ENCODE results near the gene VWA5B2.
"Not testable (repeated sequence)": the region's sequence is repeated elsewhere in the genome, so short reads cannot be mapped to it uniquely, and the experiment has no call there.

The VWA5B2 gene

DNA sequence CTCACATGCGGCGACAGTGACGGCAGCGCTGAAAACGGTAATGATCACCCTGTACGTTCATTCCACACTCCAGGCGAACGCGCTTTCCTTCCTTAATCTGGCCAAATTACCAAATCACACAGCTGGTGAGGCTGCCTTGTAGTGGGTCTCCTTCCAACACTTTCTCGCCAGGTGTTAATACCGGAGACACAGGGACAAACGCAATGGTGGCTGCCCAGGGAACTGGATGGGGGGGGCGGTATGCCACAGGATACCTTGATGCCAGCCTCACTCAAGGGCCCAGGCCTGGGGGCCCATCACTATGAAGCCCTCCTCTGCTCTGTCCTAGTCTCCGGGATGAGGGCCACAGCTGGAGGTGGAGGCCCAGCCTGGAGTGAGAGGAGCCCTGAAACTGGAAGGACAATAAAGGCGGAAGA is 33.4 kb downstream of the VWA5B2 start:
- peaks cover 6% of the 10 kb centered on the region for H3K36me3 Mint-ChIP-seq (ENCODE audit: low read depth)
- no peak for DNase-seq
- peak overlapping the region; percentile 81 for H3K4me3 Mint-ChIP-seq
- no peaks in the 10 kb centered on the region for H3K9me3 Mint-ChIP-seq
- no peak overlapping the region for H3K27ac Mint-ChIP-seq
- no peak for ATAC-seq
- peaks cover 46% of the 10 kb centered on the region for H3K27me3 Mint-ChIP-seq
- H3K4me1 Mint-ChIP-seq: peaks cover 17% of the 10 kb centered on the region

DNA sequence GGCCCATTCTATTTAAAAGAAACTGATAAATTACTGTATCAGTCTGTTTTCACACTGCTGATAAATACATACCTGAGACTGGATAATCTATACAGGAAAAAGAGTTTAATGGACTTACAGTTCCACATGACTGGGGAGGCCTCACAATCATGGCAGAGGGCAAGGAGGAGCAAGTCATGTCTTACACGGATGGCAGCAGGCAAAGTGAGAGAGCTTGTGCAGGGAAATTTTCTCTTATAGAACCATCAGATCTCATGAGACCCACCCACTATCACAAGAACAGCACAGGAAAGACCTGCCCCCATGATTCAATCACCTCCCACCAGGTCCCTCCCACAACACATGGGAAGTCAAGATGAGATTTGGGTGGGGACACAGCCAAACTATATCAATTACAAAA is 37.9 kb downstream of the VWA5B2 start:
- H3K27me3 Mint-ChIP-seq: peaks cover 33% of the 10 kb centered on the region
- ATAC-seq; H3K4me3 Mint-ChIP-seq; H3K27ac Mint-ChIP-seq; H3K9me3 Mint-ChIP-seq; H3K4me1 Mint-ChIP-seq; DNase-seq; H3K36me3 Mint-ChIP-seq (ENCODE audit: low read depth): not testable (repeated sequence)

DNA sequence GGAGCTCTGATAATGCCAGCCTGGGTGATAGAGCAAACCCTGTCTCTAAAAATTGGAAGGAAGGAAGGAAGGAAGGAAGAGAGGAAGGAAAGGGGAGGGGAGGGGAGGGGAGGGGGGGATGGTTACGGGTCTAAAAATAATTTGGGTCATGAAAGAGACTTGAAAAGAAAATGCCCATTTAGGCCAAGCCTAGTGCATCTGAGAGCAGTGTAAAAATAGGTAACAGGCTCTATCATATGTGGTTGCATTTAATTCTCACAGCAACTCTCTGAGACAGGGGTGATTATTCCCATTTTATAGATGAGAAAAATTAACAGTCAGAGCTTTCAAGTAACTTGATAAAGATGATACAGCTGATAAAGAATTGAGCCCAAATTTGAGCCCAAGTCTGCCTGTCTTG is 42.9 kb downstream of the VWA5B2 start:
- Mint-ChIP-seq H3K4me3 (no peak overlapping the region), H3K36me3 (ENCODE audit: low read depth) (no peaks in the 10 kb centered on the region), H3K27ac (no peak overlapping the region), H3K9me3 (no peaks in the 10 kb centered on the region), H3K4me1 (no peaks in the 10 kb centered on the region), H3K27me3 (peaks cover 35% of the 10 kb centered on the region)
- ATAC-seq (no peak), DNase-seq (no peak)

DNA sequence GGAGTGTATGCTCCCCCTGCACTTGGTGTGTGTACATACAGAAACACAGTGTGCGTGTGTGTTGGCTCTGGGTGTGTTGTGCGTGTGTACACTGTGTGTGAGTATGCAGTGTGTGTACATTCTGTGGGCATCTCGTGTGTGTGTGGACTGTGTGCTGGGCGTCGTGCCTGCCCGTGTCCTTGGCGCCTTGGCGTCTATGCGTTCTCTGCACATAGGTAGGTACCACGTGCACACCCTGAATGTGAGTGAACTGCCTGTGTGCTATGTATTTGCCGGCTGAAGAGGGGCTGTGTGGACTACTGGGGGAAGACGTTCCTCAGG is 46.0 kb downstream of the VWA5B2 start:
- Mint-ChIP-seq H3K27me3 (peaks cover 42% of the 10 kb centered on the region), H3K4me1 (no peaks in the 10 kb centered on the region), H3K4me3 (no peak overlapping the region), H3K9me3 (no peaks in the 10 kb centered on the region), H3K36me3 (ENCODE audit: low read depth) (no peaks in the 10 kb centered on the region), H3K27ac (no peak overlapping the region)
- ATAC-seq: no peak
- DNase-seq: no peak

DNA sequence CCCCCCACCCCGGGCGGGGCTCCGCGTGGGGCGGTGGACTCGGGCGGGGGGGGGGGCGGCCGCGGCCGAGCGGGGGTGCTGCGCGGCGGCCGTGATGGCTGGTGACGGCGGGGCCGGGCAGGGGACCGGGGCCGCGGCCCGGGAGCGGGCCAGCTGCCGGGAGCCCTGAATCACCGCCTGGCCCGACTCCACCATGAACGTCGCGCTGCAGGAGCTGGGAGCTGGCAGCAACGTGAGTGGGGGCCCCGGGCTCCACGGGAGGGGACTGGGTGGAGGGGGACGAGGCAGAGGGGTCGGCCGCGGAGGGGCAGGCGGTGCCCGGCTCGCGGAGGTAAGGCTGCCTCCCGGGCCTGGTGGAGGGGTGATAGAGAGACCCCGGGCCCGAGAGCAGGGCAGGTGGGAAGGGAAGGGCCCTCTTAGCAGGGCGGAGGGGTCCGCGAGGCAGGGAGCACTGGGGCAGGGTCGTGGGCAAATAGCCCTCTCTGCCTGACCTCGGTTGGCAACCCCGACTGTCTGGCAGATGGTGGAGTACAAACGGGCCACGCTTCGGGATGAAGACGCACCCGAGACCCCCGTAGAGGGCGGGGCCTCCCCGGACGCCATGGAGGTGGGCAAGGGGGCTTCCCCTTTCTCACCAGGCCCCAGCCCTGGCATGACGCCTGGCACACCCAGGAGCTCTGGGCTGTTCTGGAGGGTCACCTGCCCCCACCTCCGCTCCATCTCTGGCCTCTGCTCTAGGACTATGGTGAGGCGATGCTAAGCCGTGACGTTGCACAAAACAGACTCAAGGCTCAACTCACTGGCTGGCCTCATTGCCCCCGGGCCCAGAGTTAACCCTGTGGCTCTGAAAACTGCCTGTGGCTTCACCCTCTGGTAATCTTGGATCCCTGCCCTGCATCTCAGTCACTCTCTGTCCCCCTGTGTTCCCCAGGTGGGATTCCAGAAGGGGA is 46.9 kb downstream of the VWA5B2 start, which contains the start of gene ECE2:
TSS of gene ECE2 (plus strand) at position 62 of the 950 bp plus-strand sequence. CDS start at position 194, 132 bp downstream.
- ATAC-seq: no peak
- Mint-ChIP-seq H3K9me3 (no peaks in the 10 kb centered on the region), H3K36me3 (ENCODE audit: low read depth) (no peaks in the 10 kb centered on the region), H3K4me1 (no peaks in the 10 kb centered on the region), H3K27ac (no peak within 1 kb of the TSS), H3K4me3 (no peak within 1 kb of the TSS), H3K27me3 (peaks cover 42% of the 10 kb centered on the region)
- no peak for DNase-seq

DNA sequence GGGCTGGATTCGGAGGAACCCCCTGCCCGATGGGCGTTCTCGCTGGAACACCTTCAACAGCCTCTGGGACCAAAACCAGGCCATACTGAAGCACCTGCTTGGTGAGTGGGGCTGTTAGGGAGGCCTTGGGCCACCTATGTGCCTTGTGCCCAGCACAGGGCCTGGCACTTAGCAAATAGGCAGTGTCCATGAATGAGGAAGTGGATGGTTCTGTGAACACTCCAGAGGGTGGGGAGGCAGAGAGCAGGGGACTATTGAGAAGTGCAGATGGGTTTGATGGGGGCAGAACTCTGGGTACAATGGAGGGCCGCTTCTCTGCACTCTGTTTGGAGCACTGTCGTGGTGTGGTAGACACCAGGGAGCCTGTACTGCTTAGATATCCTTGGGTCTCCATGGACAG is 48.0 kb downstream of the VWA5B2 start:
- H3K4me1 Mint-ChIP-seq: no peaks in the 10 kb centered on the region
- DNase-seq: no peak
- H3K4me3 Mint-ChIP-seq: no peak overlapping the region
- H3K9me3 Mint-ChIP-seq: no peaks in the 10 kb centered on the region
- H3K27ac Mint-ChIP-seq: no peak overlapping the region
- no peaks in the 10 kb centered on the region for H3K36me3 Mint-ChIP-seq (ENCODE audit: low read depth)
- ATAC-seq: no peak
- H3K27me3 Mint-ChIP-seq: peaks cover 42% of the 10 kb centered on the region

DNA sequence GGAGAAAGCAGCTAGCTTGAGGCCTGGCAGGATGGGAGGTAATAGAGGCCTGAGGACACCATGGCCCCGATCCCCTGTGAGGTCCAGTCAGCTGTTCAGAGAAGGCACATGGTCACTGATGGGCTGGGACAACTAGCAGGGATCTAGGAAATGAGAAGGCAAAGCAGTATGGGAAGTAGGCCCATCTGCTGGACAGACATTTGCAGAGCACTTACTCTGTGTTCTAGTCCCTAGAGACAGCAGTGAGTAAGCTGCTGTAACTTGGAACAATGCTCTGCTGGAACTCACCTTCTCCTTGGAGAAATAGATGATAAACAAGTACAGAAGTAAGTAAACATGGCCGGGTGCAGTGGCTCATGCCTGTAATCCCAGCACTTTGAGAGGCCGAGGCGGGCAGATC is 53.6 kb downstream of the VWA5B2 start:
- H3K4me3 Mint-ChIP-seq: no peak overlapping the region

DNA sequence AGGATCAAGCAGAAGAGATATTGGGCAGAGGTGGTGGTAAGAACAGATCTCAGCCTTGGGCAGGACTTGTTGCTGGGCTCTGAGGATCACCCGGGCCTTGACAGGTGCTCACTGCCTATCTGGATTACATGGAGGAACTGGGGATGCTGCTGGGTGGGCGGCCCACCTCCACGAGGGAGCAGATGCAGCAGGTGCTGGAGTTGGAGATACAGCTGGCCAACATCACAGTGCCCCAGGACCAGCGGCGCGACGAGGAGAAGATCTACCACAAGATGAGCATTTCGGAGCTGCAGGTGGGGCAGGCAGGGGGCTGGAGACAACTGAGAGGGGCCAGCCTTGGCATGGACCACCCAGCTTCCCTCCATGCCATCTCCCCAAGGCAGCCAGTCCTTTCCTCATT is 54.3 kb downstream of the VWA5B2 start:
- ATAC-seq: no peak
- H3K4me3 Mint-ChIP-seq: no peak overlapping the region
- no peak overlapping the region for H3K27ac Mint-ChIP-seq
- H3K27me3 Mint-ChIP-seq: peaks cover 16% of the 10 kb centered on the region
- no peak for DNase-seq
- H3K4me1 Mint-ChIP-seq: no peaks in the 10 kb centered on the region
- no peaks in the 10 kb centered on the region for H3K9me3 Mint-ChIP-seq
- H3K36me3 Mint-ChIP-seq (ENCODE audit: low read depth): no peaks in the 10 kb centered on the region

More for the DNA sequence above, 53.6 kb downstream of the VWA5B2 start:
- Mint-ChIP-seq H3K36me3 (ENCODE audit: low read depth) (no peaks in the 10 kb centered on the region), H3K27ac (no peak overlapping the region), H3K9me3 (no peaks in the 10 kb centered on the region), H3K27me3 (peaks cover 20% of the 10 kb centered on the region), H3K4me1 (no peaks in the 10 kb centered on the region)
- DNase-seq: no peak
- ATAC-seq: no peak

DNA sequence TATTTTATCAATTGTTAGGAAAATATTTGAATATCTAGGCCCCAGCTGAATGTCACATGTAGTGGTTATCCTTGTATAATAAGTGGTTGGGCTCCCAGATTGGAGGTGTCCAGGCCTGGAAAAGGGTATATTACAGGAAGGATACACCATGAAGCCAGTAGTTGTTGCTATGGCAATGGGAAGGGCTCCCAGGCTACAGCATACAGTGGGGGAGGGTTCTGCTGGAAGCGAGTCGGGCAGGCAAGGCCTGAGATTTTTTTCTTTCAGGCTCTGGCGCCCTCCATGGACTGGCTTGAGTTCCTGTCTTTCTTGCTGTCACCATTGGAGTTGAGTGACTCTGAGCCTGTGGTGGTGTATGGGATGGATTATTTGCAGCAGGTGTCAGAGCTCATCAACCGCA is 55.3 kb downstream of the VWA5B2 start:
- H3K27ac Mint-ChIP-seq: no peak overlapping the region
- peak; percentile 35 for DNase-seq

DNA sequence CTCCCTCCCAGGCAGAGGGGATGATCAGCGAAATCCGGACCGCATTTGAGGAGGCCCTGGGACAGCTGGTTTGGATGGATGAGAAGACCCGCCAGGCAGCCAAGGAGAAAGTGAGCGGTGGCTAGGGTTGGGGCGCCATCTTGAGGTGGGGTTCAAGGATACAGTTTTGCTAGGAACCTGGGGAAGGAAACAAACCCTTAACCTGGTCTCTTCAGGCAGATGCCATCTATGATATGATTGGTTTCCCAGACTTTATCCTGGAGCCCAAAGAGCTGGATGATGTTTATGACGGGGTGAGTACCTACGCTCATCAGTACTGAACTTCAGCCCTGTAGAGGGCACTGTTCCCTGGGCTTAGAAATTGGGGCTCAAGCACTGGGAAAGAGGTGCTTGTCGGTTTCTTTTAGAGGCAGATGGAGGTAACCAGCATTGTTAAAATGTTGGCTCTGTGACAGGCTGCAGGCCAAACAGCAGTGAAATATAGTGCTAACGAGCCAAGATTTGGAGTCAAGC is 60.1 kb downstream of the VWA5B2 start:
- Mint-ChIP-seq H3K27me3 (peaks cover 11% of the 10 kb centered on the region), H3K9me3 (no peaks in the 10 kb centered on the region), H3K4me1 (no peaks in the 10 kb centered on the region), H3K36me3 (ENCODE audit: low read depth) (no peaks in the 10 kb centered on the region), H3K27ac (no peak overlapping the region), H3K4me3 (no peak overlapping the region)
- peak; percentile 80 for DNase-seq
- peak; percentile 69 for ATAC-seq

More for the DNA sequence above, 55.3 kb downstream of the VWA5B2 start:
- Mint-ChIP-seq H3K27me3 (peaks cover 12% of the 10 kb centered on the region), H3K4me1 (no peaks in the 10 kb centered on the region), H3K36me3 (ENCODE audit: low read depth) (no peaks in the 10 kb centered on the region), H3K9me3 (no peaks in the 10 kb centered on the region), H3K4me3 (no peak overlapping the region)
- peak; percentile 35 for ATAC-seq

DNA sequence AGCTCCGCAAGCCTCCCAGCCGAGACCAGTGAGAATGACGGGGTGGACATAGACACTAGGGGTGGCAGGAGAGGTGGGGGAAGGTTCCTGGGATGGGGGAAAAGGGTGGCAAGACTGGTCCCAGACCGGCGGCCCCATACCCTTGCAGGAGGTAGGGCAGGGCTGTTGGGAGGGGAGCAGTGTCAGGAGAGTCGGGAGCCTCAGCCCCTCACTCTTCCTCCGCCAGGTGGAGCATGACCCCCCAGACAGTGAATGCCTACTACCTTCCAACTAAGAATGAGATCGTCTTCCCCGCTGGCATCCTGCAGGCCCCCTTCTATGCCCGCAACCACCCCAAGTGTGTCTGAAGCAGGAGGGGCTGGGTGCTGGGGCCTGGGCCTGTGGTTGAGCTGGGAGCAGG is 60.9 kb downstream of the VWA5B2 start:
- no peak for ATAC-seq
- Mint-ChIP-seq H3K9me3 (no peaks in the 10 kb centered on the region), H3K4me3 (no peak overlapping the region), H3K4me1 (no peaks in the 10 kb centered on the region), H3K36me3 (ENCODE audit: low read depth) (no peaks in the 10 kb centered on the region), H3K27ac (no peak overlapping the region), H3K27me3 (peaks cover 11% of the 10 kb centered on the region)
- no peak for DNase-seq

DNA sequence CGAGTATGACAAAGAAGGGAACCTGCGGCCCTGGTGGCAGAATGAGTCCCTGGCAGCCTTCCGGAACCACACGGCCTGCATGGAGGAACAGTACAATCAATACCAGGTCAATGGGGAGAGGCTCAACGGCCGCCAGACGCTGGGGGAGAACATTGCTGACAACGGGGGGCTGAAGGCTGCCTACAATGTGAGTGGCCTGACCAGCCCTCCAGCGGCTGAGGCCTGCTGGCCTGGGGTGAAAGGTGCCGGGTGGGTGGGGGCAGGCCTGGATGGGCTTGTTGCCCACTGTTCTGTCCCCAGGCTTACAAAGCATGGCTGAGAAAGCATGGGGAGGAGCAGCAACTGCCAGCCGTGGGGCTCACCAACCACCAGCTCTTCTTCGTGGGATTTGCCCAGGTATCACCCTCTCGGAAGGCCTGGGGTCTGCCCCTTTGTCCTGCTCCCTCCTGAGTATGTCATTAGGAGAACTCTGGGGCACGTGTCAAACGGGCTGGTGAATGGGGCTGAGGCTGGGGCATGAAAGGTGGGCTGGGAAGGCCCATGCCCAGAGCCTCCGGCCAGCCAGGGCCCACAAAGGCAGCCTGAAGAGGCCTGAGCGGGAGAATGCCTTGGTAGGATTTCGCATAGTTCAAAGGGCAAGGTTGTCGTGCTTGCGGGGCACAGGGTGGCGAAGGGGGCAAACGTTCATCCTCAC is 61.8 kb downstream of the VWA5B2 start:
- no peak for DNase-seq
- Mint-ChIP-seq H3K27ac (no peak overlapping the region), H3K36me3 (ENCODE audit: low read depth) (no peaks in the 10 kb centered on the region)

More for the DNA sequence above, 61.8 kb downstream of the VWA5B2 start:
- Mint-ChIP-seq H3K4me1 (no peaks in the 10 kb centered on the region), H3K4me3 (no peak overlapping the region), H3K9me3 (no peaks in the 10 kb centered on the region), H3K27me3 (peaks cover 7% of the 10 kb centered on the region)
- no peak for ATAC-seq

Data from activated naive CD8-positive, alpha-beta T cell treated with anti-CD3 and anti-CD28 coated beads, Interleukin-2, amount 50 U/mL, for 24 hours (primary cell).